Omental fat pad (tissue), 4 donors: ENCODE results near the gene PROM1. TPM values are rescaled to one million over a fixed set of nuclear protein-coding genes. Genes with fewer than 3 reads are reported as not detected.

Experiments used
- ATAC-seq: fragments of 150-250 bp; one replicate; pipeline ENCODE4 v1.9.1; 2016; ENCODE audit warnings: mild to moderate bottlenecking, moderate library complexity; ENCODE audit not compliant: low FRiP score
- DNase-seq: peaks from one replicate; pipeline ENCODE4 v3.0.0-alpha.2; 2019; ENCODE audit warnings: low spot score
- total RNA-seq, 4 donors: library from RNA; depleted of rRNA; stranded (reverse); fragments of >200 nt; gene quantifications; one replicate each; pipeline ENCODE4 v1.1.0, GENCODE V29; 2016
- TF ChIP-seq, protein P1 (sequence below), 3 donors: fragments of 450-650 bp; IDR thresholded peaks; one replicate each; pipeline ENCODE4 v1.5.1; 2016 to 2017; ENCODE audit warnings: antibody characterized with exemption in 3 of 3, mild to moderate bottlenecking in 3 of 3, moderate library complexity in 2 of 3

PROM1 gene
- total RNA-seq, 4 donors from 2014 or later: 0.09 TPM; not detected in 3

DNA sequence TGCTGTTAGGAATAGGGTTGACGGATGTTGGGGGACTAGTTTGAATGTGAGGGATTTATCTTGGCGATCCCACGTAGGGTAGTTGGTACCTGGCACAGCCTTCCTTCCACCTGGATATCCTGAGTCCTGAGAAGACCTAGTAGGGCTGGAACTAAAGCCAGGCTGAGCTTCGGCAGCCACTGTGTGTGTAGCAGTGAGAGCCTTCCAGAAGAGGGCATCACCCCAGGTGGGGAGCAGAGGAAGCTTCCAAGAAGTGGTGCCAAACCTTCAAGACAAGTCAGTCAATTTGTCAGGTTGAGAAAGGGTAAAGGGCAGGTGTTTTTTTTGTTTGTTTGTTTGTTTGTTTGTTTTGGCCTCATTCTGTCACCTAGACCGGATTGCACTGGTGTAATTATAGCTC lies 119.7 kb downstream of the PROM1 start:
- ATAC-seq (no peak), DNase-seq (no peak)
- TF ChIP-seq, protein P1, sequence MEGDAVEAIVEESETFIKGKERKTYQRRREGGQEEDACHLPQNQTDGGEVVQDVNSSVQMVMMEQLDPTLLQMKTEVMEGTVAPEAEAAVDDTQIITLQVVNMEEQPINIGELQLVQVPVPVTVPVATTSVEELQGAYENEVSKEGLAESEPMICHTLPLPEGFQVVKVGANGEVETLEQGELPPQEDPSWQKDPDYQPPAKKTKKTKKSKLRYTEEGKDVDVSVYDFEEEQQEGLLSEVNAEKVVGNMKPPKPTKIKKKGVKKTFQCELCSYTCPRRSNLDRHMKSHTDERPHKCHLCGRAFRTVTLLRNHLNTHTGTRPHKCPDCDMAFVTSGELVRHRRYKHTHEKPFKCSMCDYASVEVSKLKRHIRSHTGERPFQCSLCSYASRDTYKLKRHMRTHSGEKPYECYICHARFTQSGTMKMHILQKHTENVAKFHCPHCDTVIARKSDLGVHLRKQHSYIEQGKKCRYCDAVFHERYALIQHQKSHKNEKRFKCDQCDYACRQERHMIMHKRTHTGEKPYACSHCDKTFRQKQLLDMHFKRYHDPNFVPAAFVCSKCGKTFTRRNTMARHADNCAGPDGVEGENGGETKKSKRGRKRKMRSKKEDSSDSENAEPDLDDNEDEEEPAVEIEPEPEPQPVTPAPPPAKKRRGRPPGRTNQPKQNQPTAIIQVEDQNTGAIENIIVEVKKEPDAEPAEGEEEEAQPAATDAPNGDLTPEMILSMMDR (IDR thresholded peaks at IDR 0.05): no peak

DNA sequence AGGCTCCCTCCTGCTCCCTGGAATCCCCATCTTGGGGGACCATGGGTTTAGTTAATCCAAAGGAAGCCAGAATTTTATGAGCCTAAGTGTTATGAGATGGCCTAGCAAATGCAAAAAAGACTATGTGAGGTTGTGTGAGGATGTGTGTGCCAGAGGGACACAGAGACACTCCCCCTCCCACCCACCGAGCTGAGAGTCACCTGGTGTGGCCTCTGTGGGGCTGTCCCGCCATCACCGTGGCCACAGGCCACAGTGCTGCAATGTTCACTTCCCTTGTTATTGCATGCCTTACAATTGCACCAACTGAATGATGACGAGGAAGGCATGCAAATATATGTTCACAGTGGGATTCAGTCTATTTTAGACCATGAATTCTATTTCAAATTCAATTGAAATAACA lies 120.2 kb downstream of the PROM1 start:
- ATAC-seq: peak; percentile 23
- no peak for DNase-seq
- TF ChIP-seq, protein P1 (IDR thresholded peaks at IDR 0.05): no peak

DNA sequence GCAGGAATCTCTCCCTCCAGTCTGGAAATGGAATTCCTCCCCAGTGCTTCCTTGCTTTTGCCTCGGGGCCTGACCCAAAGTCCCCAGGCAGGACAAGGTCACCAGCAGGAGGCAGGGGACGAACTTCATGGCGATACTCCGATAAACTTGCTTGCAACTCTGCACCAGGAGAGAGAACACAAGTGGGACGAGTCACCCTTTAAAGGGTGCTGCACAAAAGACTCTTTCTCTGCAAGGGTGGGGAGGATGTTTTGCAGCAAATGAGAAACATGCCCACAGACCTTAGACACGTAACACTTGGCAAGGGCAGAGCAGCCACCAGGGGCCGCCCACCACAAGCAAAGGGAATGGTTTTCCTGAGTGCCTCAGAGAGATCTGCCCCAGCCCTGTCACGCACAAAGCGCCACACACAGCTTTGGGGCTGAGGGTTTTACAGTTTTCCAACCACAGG lies 120.8 kb downstream of the PROM1 start, which contains the start of gene FGFBP2:
TSS of gene FGFBP2 (minus strand) at position 175 of the 451 bp plus-strand sequence. CDS start at position 129, 46 bp downstream.
- TF ChIP-seq, protein P1 (IDR thresholded peaks at IDR 0.05): no peak
- no peak for DNase-seq
- ATAC-seq: peak; percentile 6

DNA sequence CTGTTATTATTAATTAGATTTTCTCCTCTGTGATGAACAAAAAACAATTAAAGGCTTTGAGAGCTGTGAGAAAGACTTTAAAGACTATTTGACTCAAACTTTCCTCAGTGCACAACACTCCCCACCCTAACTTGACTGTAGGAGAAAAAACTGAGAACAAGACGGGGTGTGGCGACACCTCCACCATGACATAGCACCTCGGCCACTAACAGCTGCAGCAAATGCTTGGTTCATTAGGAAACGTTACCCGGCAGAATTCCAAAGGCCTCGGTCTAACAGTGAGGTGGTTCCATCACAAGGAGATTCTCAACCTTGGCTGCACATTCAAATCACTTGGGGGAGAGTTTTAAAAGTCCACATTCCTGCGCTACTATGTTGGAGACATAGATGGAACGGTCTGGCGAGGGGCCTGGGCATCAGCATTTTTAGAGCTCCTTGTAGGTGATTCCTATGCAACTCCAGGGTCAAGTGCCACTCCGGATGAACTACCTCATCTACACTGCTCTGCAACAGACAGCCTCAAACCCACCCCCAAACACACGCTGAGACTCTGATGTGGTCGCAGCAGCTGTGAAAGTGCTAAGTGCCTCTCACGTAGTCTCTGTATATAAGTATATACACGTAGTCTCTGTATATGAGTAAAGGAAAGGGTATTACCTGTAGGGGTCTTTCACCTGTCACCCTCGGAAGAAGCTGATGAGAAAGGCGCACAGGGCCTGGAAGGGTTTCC lies 121.9 kb downstream of the PROM1 start:
- DNase-seq (no peak), ATAC-seq (no peak)
- TF ChIP-seq, protein P1 (IDR thresholded peaks at IDR 0.05): no peak

DNA sequence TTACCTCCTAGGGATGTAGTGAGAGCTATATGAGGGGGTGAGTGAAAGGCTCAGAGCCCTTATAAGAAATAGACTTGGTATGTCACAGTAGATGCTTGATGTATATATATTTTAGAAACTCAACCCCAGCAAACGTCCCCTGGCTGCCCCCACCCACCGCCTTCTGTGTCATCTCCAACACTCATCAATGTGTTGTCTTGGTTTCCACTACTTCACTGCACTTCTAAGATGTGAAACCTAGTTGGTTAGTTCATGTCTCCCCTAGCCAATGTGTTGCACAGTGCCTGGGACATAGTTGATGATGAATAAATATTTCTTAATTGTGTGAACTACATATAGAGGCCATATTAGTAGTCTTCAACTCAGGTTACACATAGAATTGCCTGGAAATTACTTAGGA lies 125.3 kb downstream of the PROM1 start:
- no peak for DNase-seq

DNA sequence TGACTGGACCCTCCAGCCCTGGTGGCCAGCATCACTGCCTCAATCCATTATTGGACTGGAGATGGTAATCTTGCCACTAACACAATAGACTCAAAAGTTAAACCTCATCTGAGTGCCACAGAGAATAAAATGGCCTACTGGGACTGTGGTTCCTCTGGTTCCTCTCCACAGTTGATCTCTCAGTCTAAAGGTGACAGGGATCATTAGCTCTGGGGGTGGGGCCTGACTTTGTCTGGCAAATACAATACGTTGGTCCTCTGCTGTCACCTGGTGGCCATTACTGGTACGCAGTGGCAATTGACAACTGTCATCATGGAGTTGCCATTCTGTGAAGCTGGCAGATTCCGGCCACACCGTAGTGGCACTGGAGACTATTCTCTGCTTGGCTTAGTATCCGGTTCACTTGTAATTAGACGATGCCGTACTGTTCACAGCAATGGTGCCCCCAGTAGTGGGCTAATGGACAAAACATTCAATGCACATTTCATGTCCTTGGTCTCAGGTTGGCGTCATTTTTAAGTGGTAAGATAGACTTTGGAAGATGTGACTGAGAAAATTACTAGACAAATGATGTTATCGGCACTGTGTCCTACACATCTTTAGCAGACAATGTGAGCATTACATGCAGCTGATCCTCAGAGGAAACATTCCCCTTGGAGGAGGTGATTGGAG lies 127.5 kb downstream of the PROM1 start:
- peak; percentile 95 for DNase-seq
- peak; percentile 81 for ATAC-seq

More for the DNA sequence above, 125.3 kb downstream of the PROM1 start:
- TF ChIP-seq, protein P1 (IDR thresholded peaks at IDR 0.05): no peak
- no peak for ATAC-seq

More for the DNA sequence above, 127.5 kb downstream of the PROM1 start:
- TF ChIP-seq, protein P1 (IDR thresholded peaks at IDR 0.05): peak in 2 of 3 donors; percentile 46 to 94
